MM.1S (cell line): ENCODE results near the gene TESK2.

ENCODE experiments used
- CTCF ChIP-seq: fragments of 300-600 bp; sonication (generic); IDR thresholded peaks from 2 replicates; pipeline ENCODE4 v1.5.1; 2016; ENCODE audit warnings: antibody characterized with exemption, low read length, mixed read lengths
- EZH2phosphoT487 ChIP-seq: fragments of 300-600 bp; sonication (generic); IDR thresholded peaks from 2 replicates; pipeline ENCODE4 v1.6.1; 2018; ENCODE audit warnings: antibody characterized with exemption, low read length

GRCh38 chr1:45340816-45341466, 150.0 kb downstream of the TESK2 start:
- TF ChIP-seq CTCF (no peak; the same call in 1 of the 2 replicates), EZH2phosphoT487 (no peak)
